Measurements from ENCODE around the gene CUL9.

GRCh38 chr6:43176423-43176786, 5.6 kb upstream of the CUL9 start:
- TF ChIP-seq CTCF (conservative IDR thresholded peaks at IDR 0.05; ENCODE audit: low read depth in 2 of 2) (no peak), CREB1 (CRISPR knock-in tag; IDR thresholded peaks at IDR 0.05; ENCODE audit: low read depth) (no peak), EZH2 (IDR thresholded peaks at IDR 0.05; ENCODE audit: low read depth, unreplicated experiment) (no peak), EZH2phosphoT487 (IDR thresholded peaks at IDR 0.05; ENCODE audit: unreplicated experiment) (no peak), POLR2AphosphoS5 (IDR thresholded peaks at IDR 0.05; ENCODE audit: low read depth) (no peak), NANOG (IDR thresholded peaks at IDR 0.05; ENCODE audit: borderline replicate concordance) (no peak), ZNF114 (CRISPR knock-in tag; IDR thresholded peaks at IDR 0.05) (no peak), JUNB (IDR thresholded peaks at IDR 0.05; ENCODE audit: unreplicated experiment) (no peak)
- TF ChIP-seq, protein P1, sequence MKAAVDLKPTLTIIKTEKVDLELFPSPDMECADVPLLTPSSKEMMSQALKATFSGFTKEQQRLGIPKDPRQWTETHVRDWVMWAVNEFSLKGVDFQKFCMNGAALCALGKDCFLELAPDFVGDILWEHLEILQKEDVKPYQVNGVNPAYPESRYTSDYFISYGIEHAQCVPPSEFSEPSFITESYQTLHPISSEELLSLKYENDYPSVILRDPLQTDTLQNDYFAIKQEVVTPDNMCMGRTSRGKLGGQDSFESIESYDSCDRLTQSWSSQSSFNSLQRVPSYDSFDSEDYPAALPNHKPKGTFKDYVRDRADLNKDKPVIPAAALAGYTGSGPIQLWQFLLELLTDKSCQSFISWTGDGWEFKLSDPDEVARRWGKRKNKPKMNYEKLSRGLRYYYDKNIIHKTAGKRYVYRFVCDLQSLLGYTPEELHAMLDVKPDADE (IDR thresholded peaks at IDR 0.05), result no peak
